Urothelium cell line (cell line): Measurements from ENCODE around the gene ZSCAN30.
"Not testable (repeated sequence)": the region's sequence is repeated elsewhere in the genome, so short reads cannot be mapped to it uniquely, and the experiment has no call there.

Experiments used
- DNase-seq: peaks from one replicate; pipeline ENCODE4 v3.0.0; 2011; ENCODE audit warnings: low spot score, mixed read lengths
- FAIRE-seq: peaks from 2 replicates; lab custom pipeline; 2011; peaks lifted over from hg19 to GRCh38; lab: Jason Lieb, UNC

The ZSCAN30 gene

GRCh38 chr18:35239314-35239713, 50.7 kb downstream of the ZSCAN30 start:
- DNase-seq (no peak), FAIRE-seq (no peak)

- FAIRE-seq (no peak), DNase-seq (no peak)
These were observed 53.3 kb downstream of the ZSCAN30 start for GRCh38 chr18:35236571-35237363.

GRCh38 chr18:35231052-35231451, 59.0 kb downstream of the ZSCAN30 start:
- FAIRE-seq (no peak), DNase-seq (peak; percentile 59)

GRCh38 chr18:35227254-35227653, 62.8 kb downstream of the ZSCAN30 start:
- DNase-seq (no peak), FAIRE-seq (no peak)

- FAIRE-seq (no peak), DNase-seq (no peak)
These were observed 66.2 kb downstream of the ZSCAN30 start for GRCh38 chr18:35223797-35224196.

- FAIRE-seq (no peak), DNase-seq (no peak)
These were observed 69.6 kb downstream of the ZSCAN30 start for GRCh38 chr18:35220424-35220823.

- DNase-seq, FAIRE-seq: not testable (repeated sequence)
These were observed 70.7 kb downstream of the ZSCAN30 start for GRCh38 chr18:35219331-35219730.

GRCh38 chr18:35216611-35217010, 73.4 kb downstream of the ZSCAN30 start:
- FAIRE-seq, DNase-seq: not testable (repeated sequence)

- no peak for DNase-seq
- FAIRE-seq: no peak
These were observed 75.0 kb downstream of the ZSCAN30 start for GRCh38 chr18:35215026-35215425.

GRCh38 chr18:35205746-35206458, 84.1 kb downstream of the ZSCAN30 start:
- not testable (repeated sequence) for DNase-seq, FAIRE-seq

- DNase-seq (no peak), FAIRE-seq (no peak)
These were observed 84.8 kb downstream of the ZSCAN30 start for GRCh38 chr18:35205199-35205712.

- FAIRE-seq: no peak
- DNase-seq: no peak
These were observed 87.0 kb downstream of the ZSCAN30 start for GRCh38 chr18:35203067-35203466.

GRCh38 chr18:35201256-35201931, 88.6 kb downstream of the ZSCAN30 start:
- FAIRE-seq (no peak), DNase-seq (no peak)
